Measurements from ENCODE around the gene PCDHGA1.

DNA sequence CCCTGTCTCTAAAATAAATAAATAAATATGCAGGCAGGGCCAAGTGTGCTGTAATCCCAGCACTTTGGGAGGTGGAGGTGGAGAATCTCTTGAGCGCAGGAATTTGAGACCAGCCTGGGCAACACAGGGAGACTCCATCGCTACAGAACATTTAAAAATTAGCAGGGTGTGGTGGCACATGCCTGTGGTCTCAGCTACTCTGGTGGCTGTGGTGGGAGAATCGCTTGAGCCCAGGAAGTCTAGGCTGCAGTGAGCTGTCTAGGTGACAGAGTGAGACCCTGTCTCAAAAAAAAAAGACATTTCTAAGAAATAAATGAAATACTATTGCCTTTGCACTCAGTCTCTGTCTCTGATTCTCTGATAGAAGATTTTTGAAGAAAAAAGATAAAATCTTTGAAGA lies 81.3 kb downstream of the PCDHGA1 start:
- TF ChIP-seq, protein P1, sequence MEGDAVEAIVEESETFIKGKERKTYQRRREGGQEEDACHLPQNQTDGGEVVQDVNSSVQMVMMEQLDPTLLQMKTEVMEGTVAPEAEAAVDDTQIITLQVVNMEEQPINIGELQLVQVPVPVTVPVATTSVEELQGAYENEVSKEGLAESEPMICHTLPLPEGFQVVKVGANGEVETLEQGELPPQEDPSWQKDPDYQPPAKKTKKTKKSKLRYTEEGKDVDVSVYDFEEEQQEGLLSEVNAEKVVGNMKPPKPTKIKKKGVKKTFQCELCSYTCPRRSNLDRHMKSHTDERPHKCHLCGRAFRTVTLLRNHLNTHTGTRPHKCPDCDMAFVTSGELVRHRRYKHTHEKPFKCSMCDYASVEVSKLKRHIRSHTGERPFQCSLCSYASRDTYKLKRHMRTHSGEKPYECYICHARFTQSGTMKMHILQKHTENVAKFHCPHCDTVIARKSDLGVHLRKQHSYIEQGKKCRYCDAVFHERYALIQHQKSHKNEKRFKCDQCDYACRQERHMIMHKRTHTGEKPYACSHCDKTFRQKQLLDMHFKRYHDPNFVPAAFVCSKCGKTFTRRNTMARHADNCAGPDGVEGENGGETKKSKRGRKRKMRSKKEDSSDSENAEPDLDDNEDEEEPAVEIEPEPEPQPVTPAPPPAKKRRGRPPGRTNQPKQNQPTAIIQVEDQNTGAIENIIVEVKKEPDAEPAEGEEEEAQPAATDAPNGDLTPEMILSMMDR (conservative IDR thresholded peaks at IDR 0.05 in 1 of 2, IDR thresholded peaks at IDR 0.05 in 1 of 2; ENCODE audit: extremely low read depth in 1 of 2, insufficient read depth in 1 of 2, low read depth in 1 of 2, low read length in 2 of 2): no peak
- no peak for TF ChIP-seq EZH2 (IDR thresholded peaks at IDR 0.05; ENCODE audit: borderline replicate concordance, low read length)
